Aorta (tissue), 5 donors: Measurements from ENCODE around the gene TAF1C. TPM values are rescaled to one million over a fixed set of nuclear protein-coding genes. Genes with fewer than 3 reads are reported as not detected.

Experiments used
- ATAC-seq: fragments of 200-7000 bp; cut with Tn5 transposase; one replicate; pipeline ENCODE4 v1.9.1; 2022; ENCODE audit warnings: moderate library complexity; ENCODE audit not compliant: low FRiP score
- DNase-seq, 2 donors: peaks; one replicate each; pipeline ENCODE4 v3.0.0-alpha.2; 2020
- H3K27ac ChIP-seq, 2 donors: one replicate each; pipeline ENCODE4 v1.5.1; 2013; ENCODE audit warnings: low read length in 2 of 2, mild to moderate bottlenecking in 2 of 2, moderate library complexity in 2 of 2, control low read depth in 1 of 2, inconsistent platforms in 1 of 2, low read depth in 1 of 2
- H3K27me3 ChIP-seq, 2 donors: one replicate each; pipeline ENCODE4 v1.6.1; 2013; ENCODE audit warnings: control low read depth in 1 of 2, low read length in 1 of 2, mild to moderate bottlenecking in 1 of 2, moderate library complexity in 1 of 2; ENCODE audit not compliant: insufficient read depth in 2 of 2, control insufficient read depth in 1 of 2
- H3K36me3 ChIP-seq, 2 donors: one replicate each; pipeline ENCODE4 v1.6.1; 2013; ENCODE audit warnings: control low read depth in 1 of 2, low read length in 1 of 2, mild to moderate bottlenecking in 1 of 2; ENCODE audit not compliant: insufficient read depth in 2 of 2, control insufficient read depth in 1 of 2
- H3K4me1 ChIP-seq, 2 donors: one replicate each; pipeline ENCODE4 v1.6.1; 2013; ENCODE audit warnings: low read length in 2 of 2, control low read depth in 1 of 2, mild to moderate bottlenecking in 1 of 2, moderate library complexity in 1 of 2; ENCODE audit not compliant: insufficient read depth in 2 of 2, control insufficient read depth in 1 of 2
- H3K4me3 ChIP-seq, 2 donors: one replicate each; pipeline ENCODE4 v1.5.1; 2013; ENCODE audit warnings: low read length in 2 of 2, control low read depth in 1 of 2, mild to moderate bottlenecking in 1 of 2
- H3K9me3 ChIP-seq: one replicate; pipeline ENCODE4 v1.6.1; 2013; ENCODE audit warnings: mild to moderate bottlenecking, low read length; ENCODE audit not compliant: control insufficient read depth
- WGBS, 2 donors: extraction: QIAGEN DNeasy Blood & Tissue Kit; methylation state at CpG; one replicate each; pipeline ENCODE4 v1.1.7; 2013; 5-methylcytosine and 5-hydroxymethylcytosine counted together
- intact Hi-C, 2 donors: fragments of 100-400 bp; cut with DNase I; formaldehyde crosslinking; loops; one replicate each; pipeline versions ENCODE4 v1.14.2 to v1.15.0; 2022
- polyA plus RNA-seq, 2 donors: library from polyadenylated mRNA; stranded (reverse); fragments of 200-250 nt; gene quantifications; one replicate each; pipeline ENCODE4 v1.2.3, GENCODE V29; 2013
- total RNA-seq, 2 donors: library from RNA; stranded (reverse); fragmentation: NEBNext Ultra II Directional; extraction: Animal tissue kit (Norgen Biotek cat#: 25700); gene quantifications; one replicate each; pipeline ENCODE4 v1.2.1, GENCODE V29; 2021
- donor health status: healthy with polysubstance abuse.
- donor health status: Bipolar disorder and iron deficiency.
- donor health status: DM: no; HTN: no; CAD: no.
- donor health status: DM: no; HTN: no; CAD: no.
- donor health status: DM: yes; HTN: yes; CAD: no.

Gene TAF1C
- total and polyA plus RNA-seq, 4 donors, result 8.4 to 80.9 (median 48.8) TPM

DNA sequence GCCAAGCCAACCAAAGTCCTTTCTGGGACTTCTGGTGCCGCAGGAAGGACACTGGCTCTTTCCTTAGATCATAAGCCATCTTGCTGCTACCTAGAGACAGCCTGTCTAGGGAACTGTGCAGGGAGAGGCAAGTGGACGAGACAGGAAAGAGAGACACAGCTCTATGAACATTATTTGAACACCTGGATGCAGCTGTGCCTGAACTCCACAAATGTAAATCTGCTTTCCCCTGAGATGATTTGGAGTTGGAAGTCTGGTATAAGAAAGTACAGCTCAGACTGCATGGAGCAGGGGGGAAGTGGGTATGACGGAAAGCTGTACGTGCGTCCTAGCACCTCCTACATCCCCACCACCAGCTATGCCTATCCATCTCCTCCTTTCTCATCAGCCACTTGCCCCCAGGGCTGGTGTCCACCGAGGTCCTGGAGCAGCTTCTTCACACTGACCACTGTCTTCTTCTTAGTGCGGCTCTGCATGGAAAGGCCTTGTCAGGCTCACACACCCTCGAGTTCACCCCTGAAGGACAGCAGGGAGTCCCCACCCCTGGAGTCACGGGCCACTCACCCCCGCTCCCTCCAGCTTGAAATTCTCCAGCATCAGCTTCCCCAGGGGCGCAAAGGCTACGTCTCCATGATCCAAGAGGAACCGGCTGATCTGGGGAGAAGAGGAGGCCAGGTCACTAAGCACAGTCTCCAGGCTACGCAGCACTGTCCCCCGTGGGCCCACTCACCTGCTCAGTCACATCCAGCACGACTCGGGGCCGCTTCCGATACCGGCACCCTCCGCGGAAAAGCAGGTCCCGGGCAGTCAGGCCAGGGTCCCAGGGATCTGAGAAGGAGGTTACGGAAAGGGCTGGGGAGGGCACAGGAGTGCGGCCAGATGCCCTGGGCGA, 3.9 kb downstream of the TAF1C start:
- no peak overlapping the region for H3K27ac ChIP-seq
- intact Hi-C loops, result loop anchor here (5.0 to 10.0 kb wide), 2 partner anchors 216 to 218 kb away; partner anchors contain the start of gene NECAB2 (in 2 of the 2)
- no peaks in the 10 kb centered on the region for H3K9me3 ChIP-seq
- H3K27me3 ChIP-seq, result no peaks in the 10 kb centered on the region
- 95 to 98% methylated on average over 26 of the region's 26 CpGs for WGBS, 2 donors
- no peak for ATAC-seq
- peak in 1 of 2 donors; percentile 40 for DNase-seq
- no peaks in the 10 kb centered on the region for H3K4me1 ChIP-seq
- H3K36me3 ChIP-seq, result peaks cover 0 to 7% of the 10 kb centered on the region in 2 donors
- no peak overlapping the region for H3K4me3 ChIP-seq

DNA sequence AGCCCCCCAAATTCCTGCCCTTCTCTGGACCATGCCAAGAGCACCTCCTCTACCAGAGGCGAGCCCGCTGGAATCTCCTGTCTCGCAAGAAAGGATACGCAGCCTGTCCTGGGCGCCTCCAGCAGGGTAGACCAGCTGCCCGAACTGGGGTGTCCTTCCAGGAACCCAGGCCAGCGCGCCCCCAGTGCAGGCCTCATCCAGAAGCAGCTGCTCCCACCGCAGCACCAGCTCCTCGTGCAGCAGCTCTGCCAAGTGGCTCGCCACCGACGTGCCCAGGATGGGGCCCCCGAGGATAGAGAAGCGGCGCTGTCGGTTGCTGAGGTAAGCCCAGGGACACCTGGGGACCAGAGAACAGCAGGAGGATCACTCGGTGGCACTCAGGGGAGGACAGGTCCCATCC, 4.8 kb downstream of the TAF1C start:
- H3K36me3 ChIP-seq, result peaks cover 0 to 7% of the 10 kb centered on the region in 2 donors
- DNase-seq, result peak; percentile 30 to 65

DNA sequence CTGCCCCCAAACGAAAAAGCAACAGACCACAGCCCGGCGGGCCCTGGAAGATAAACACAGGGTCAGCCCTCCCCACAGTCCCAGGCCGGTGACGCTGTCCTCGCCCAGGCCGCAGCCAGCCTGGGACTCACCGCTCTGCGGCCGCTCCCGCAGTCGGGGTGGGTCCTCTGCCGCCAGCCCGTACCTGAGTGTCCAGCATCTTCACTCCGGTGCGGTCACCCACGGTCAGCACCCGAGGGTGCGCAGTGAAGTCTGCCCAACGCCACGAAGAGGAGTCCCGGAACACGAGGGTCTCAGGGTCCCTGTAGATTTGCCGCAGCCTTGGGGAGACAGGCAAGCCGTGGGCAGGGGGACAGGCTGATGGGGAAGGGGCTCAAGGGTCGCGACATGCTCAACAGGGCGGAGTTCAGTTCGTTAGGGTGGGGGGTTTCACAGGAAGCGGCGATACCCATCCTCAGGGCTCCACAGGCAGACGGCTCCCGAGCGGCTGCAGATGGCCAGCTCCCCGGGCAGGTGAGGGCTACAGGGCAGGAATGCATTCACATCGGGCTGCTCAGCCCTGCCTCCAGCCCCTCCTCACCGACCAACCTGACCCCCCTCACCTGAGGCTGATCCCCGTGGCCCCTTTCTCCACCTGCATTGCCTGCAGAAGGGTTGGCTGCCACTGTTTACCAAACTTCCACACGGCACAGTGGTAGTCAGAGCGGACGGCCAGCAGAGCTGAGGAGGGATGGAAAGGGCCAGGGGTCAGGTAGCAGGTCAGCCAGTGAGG, 5.5 kb downstream of the TAF1C start:
- H3K4me3 ChIP-seq, result no peak overlapping the region
- intact Hi-C loops, result loop anchor here (5.0 to 10.0 kb wide), 2 partner anchors 214 to 217 kb away; partner anchors contain the start of gene NECAB2 (in 2 of the 2)
- H3K27ac ChIP-seq, result no peak overlapping the region
- no peaks in the 10 kb centered on the region for H3K27me3 ChIP-seq
- 88 to 93% methylated on average over 41 of the region's 41 CpGs for WGBS, 2 donors
- H3K4me1 ChIP-seq, result no peaks in the 10 kb centered on the region
- DNase-seq (peak; percentile 31 to 63), ATAC-seq (no peak)
- H3K9me3 ChIP-seq, result no peaks in the 10 kb centered on the region
- peaks cover 0 to 7% of the 10 kb centered on the region in 2 donors for H3K36me3 ChIP-seq

More for the DNA sequence above, 4.8 kb downstream of the TAF1C start:
- Histone ChIP-seq H3K9me3 (no peaks in the 10 kb centered on the region), H3K4me3 (no peak overlapping the region), H3K27me3 (no peaks in the 10 kb centered on the region), H3K27ac (no peak overlapping the region), H3K4me1 (no peaks in the 10 kb centered on the region)
- intact Hi-C loops, result loop anchor here (5.0 to 10.0 kb wide), 2 partner anchors 215 to 217 kb away; partner anchors contain the start of gene NECAB2 (in 2 of the 2)
- 96 to 97% methylated on average over 18 of the region's 18 CpGs for whole genome bisulfite sequencing, 2 donors
- no peak for ATAC-seq

DNA sequence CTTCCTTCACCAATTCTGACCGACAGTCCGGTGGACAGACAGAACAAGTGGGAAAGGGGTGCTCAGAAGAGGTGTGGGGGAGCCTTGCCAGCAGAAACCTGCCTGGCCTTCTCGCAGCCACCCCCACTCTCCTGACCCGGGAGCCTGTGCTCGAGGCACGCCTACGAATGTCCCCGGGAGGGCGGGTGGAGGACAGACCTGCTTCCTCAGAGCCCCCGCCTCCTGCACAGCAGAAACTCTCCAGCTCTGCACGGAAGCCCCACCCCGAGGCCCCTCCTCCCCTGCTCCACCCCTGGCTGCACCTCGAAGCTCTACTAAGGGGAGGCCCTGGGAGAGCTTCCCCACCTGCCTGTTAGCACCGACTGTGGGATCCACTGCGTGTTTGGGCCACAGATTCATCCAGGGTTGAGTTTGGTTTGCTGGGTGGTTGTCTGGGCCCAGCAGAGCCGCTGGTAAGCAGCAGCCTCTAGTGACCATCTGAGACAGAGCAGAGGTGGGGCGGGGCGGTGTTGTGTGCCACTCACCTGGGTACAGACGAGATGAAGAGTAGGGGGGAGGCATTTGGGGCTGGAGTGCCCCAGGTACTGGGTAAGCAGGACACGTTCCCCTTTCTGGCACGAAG, 6.2 kb downstream of the TAF1C start:
- ATAC-seq (no peak), DNase-seq (peak; percentile 29 to 75)
- 80 to 86% methylated on average over 18 to 21 of the region's 21 CpGs for WGBS, 2 donors
- Histone ChIP-seq H3K4me1 (no peaks in the 10 kb centered on the region), H3K27me3 (no peaks in the 10 kb centered on the region), H3K9me3 (no peaks in the 10 kb centered on the region), H3K36me3 (peaks cover 0 to 7% of the 10 kb centered on the region in 2 donors), H3K4me3 (no peak overlapping the region), H3K27ac (no peak overlapping the region)
- intact Hi-C loops, result loop anchor here (5.0 to 10.0 kb wide), 2 partner anchors 213 to 216 kb away; partner anchors contain the start of gene NECAB2 (in 2 of the 2)

DNA sequence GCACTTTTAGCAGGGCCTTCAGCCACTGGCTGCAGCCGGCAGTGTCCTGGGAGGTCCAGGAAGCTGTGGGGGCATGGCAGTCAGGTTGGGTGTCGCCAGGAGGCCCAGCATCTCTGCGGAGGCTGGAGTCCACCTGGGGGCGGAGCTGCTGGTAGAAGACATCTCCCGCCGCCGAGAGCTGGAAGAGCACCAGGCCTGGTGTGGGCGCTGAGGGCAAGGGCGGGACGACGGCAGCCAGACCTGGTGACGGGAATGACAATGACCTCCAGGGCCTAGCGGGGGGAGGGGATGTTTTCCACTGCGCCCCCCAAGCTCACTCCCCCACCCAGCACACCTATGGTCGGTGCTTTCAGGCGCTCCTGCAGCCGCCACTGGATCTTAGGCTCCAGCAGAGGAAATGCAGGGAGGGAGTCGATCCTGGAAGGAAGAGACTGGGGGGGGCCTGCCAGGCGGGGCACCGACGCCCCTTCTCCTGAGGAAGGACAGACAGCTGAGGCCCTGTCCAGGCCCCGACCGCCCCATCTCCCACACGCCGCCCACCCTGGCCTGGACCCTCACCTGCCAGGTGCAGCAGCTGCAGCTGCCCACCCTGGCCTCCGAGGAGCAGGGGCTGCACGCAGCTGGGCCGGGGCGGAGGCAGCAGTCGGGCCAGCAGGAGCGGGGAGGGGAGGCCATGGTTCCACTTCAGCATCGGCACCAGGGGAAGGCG, 7.1 kb downstream of the TAF1C start:
- ATAC-seq, result no peak
- H3K36me3 ChIP-seq, result peaks cover 0 to 7% of the 10 kb centered on the region in 2 donors
- no peak overlapping the region for H3K4me3 ChIP-seq
- H3K9me3 ChIP-seq, result no peaks in the 10 kb centered on the region
- H3K27ac ChIP-seq, result no peak overlapping the region
- DNase-seq, result peak; percentile 46 to 67
- intact Hi-C loops, result loop anchor here (5.0 to 10.0 kb wide), 2 partner anchors 212 to 215 kb away; partner anchors contain the start of gene NECAB2 (in 2 of the 2)
- no peaks in the 10 kb centered on the region for H3K4me1 ChIP-seq
- 91 to 92% methylated on average over 30 to 33 of the region's 33 CpGs for WGBS, 2 donors
- no peaks in the 10 kb centered on the region for H3K27me3 ChIP-seq

DNA sequence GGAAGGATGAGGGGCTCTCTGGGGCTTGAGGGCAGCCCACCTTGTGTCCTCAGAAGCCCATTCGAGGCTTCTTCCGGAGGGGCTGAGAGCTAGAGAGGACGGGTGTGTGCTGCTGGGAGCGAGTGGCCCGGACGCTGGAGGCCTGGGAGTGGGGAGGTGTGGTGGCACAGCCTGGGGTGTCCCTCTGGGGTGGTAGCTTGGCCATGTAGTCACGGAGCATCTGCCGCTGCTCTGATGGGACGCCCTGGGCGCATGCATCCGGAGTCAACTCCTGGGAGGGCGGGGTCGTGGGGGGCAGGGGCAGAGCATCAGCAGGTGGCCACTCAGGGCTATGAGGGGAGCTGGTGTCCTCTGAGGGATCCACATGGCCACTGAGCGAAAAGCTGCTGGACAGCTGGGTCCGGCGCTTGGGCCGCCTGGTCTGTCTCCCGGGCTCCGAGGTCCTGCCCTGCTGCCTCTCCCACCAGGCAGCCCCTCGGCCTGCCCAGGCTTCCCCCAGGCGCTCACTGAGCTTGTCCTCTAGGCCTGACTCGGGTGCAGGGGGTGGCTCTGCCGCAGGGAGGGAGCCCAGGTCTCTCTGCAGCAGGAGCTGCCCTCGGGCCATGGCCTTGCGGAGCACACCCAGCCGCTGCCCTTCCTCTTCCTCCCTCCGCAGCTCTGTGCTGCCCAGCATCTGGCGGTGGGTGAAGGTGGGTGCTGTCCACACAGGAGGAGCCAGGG, 7.8 kb downstream of the TAF1C start:
- peaks cover 0 to 7% of the 10 kb centered on the region in 2 donors for H3K36me3 ChIP-seq
- H3K4me1 ChIP-seq, result no peaks in the 10 kb centered on the region
- 91 to 94% methylated on average over 27 to 28 of the region's 28 CpGs for WGBS, 2 donors
- DNase-seq, result peak in 1 of 2 donors; percentile 67
- H3K27ac ChIP-seq, result no peak overlapping the region
- intact Hi-C loops, result no loop called here
- no peak for ATAC-seq
- H3K27me3 ChIP-seq, result no peaks in the 10 kb centered on the region
- no peak overlapping the region for H3K4me3 ChIP-seq
- no peaks in the 10 kb centered on the region for H3K9me3 ChIP-seq

DNA sequence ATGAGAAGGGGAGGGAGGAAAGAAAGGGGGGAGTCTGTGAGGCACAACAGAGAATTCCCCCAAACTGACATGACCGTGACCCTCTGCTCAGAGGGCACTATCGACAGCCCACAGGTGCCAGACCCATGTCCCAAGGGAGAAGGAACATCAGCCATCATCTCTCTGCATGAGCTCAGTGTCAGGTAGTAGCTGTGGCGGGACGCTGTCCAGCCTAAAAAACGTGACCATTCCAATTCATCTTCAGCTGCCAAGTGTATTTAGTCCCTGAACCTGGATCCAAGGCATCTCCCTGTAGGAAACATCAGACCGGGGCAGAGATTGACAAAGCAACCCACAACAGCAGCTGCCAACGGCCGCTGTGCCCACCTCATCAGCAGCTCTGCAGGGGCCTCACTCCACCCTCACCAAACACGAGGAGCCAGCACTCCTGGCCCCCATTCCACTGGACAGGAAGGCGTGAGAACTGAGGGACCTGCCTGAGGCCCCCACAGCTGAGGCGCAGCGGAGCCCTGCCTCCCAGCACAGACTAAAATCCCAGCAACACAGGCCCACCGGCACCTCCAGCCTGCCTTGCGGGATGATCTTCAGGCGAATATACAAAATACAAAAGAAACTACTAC, 8.6 kb downstream of the TAF1C start:
- H3K27me3 ChIP-seq, result no peaks in the 10 kb centered on the region
- H3K36me3 ChIP-seq, result peaks cover 0 to 7% of the 10 kb centered on the region in 2 donors
- 56 to 73% methylated on average over 15 of the region's 15 CpGs for WGBS, 2 donors
- H3K27ac ChIP-seq, result peak overlapping the region in 1 of 2 donors; percentile 11
- intact Hi-C loops, result no loop called here
- no peaks in the 10 kb centered on the region for H3K4me1 ChIP-seq
- ATAC-seq (no peak), DNase-seq (no peak)
- H3K9me3 ChIP-seq, result no peaks in the 10 kb centered on the region
- no peak overlapping the region for H3K4me3 ChIP-seq
